Erythroblast (primary cell): Measurements from ENCODE around the gene ADGRL1.
"Not testable (repeated sequence)": the region's sequence is repeated elsewhere in the genome, so short reads cannot be mapped to it uniquely, and the experiment has no call there.

Source experiments
- GATA1 ChIP-seq: IDR thresholded peaks from 2 replicates; pipeline ENCODE4 v1.6.1; 2011; ENCODE audit warnings: low read depth, mild to moderate bottlenecking, control low read depth, low read length, moderate library complexity
- POLR2A ChIP-seq: IDR thresholded peaks from 2 replicates; pipeline ENCODE4 v1.6.1; 2011; ENCODE audit warnings: mild to moderate bottlenecking, low read length

DNA sequence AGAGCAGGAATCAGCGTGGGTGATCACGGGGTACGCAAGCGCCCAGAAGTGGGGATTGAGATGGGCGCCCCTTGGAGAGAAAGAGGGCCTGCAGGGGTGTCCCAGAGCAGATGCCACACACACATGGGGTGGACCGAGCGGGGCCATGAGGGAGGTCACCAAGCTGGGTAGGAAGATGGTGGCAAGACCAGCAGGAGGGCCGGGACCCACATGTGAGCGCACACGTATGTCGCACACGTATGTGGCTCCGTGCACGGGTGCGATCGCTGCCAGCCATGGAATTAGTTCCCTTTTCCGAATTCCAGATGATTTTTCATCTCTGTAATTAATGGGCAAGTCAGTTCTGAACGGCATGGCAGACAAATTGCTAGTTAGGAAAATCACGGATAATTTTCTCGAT, 2.2 kb downstream of the ADGRL1 start:
- not testable (repeated sequence) for TF ChIP-seq POLR2A, GATA1
